DMS153 (cell line): Measurements from ENCODE around the gene NUDT3.
"Not testable (repeated sequence)": the region's sequence is repeated elsewhere in the genome, so short reads cannot be mapped to it uniquely, and the experiment has no call there.

Experiments used
- DNase-seq: peaks from one replicate; lab custom pipeline; 2025; lab: John Stamatoyannopoulos, UW

NUDT3 gene

DNA sequence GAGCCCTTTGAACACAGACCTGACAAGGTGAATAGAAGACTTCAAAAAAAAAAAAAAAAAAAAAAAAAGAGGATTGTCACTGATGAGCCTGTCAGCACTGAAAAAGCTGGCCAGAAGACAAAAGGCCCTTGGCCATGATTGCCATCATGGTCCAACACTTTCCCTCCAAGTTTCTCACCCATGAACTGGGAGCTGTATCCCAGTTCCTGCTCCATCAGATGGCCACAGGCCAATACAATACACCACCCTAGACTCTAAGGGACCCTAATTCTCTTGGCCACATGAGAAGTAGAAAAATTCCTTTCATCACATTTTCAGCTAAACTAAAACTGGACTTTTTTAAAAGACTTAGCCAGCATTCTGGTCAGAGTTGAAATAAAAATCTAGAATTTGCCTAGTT lies 50.2 kb downstream of the NUDT3 start:
- DNase-seq = no peak

- DNase-seq = no peak
Observed at GRCh38 chr6:34341481-34341971, 50.9 kb downstream of the NUDT3 start.

GRCh38 chr6:34340906-34341480 lies 51.5 kb downstream of the NUDT3 start:
- DNase-seq = no peak

- no peak for DNase-seq
Observed at GRCh38 chr6:34340394-34340793, 52.1 kb downstream of the NUDT3 start.

GRCh38 chr6:34339971-34340370 lies 52.5 kb downstream of the NUDT3 start:
- no peak for DNase-seq

DNA sequence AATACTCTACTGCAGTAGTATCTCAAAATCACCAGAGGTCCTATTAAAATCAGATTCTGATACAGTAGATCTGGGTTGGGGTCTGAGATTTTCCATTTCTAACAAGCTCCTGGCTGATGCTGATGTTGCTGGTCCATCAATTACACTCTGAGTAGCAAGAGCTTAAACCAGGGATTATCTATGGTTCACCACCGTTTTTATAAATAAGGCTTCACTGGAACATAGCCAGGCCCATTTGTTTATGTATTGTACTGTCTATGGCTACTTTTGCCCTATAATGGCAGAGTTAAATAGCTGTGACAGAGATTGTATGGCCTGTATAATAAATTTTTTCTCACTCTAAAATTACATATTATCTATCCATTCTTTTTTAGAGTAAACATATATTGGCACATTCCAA lies 53.0 kb downstream of the NUDT3 start:
- DNase-seq = no peak

DNA sequence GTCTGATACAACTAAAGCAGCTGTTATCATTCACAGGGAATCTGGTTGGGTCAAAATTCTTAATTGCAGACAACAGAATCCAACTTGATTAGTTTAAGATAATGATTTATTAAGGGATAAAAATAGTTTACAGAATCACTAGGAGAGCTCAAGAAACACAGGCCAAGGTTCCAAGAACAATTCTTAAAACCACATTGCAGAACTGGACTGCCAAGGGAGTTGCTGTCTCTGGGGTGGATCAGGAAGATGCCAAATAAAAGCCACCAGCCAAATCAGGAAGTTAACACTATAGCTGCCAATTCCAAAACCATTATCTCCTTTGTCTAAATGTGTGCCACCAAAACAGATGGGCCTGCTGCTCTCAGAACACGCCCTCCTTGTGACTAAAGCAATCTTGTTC lies 53.7 kb downstream of the NUDT3 start:
- no peak for DNase-seq

- no peak for DNase-seq
Observed at GRCh38 chr6:34338377-34338776, 54.1 kb downstream of the NUDT3 start.

GRCh38 chr6:34334796-34335416 lies 57.6 kb downstream of the NUDT3 start:
- DNase-seq = no peak

DNA sequence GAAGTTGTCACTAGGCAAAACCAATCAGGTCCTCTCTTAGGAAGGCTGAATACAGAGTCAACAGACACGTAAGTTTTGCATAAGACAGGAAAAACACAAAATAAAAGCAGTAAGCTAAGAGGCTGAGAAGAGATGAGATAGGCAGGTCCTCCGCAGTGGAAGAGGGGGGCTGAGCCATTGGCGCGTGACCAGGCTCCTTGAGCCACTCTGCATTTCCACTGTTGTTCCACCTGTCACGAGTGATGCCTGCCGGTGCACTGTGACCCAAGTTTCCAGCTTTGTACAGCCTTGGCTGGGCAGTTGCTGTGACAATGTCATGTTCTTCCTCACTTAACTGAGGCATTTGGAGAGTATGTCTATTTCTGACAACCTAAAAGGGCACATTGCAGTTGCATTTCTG lies 58.6 kb downstream of the NUDT3 start:
- DNase-seq = no peak

GRCh38 chr6:34332251-34333198 lies 59.9 kb downstream of the NUDT3 start:
- no peak for DNase-seq

DNA sequence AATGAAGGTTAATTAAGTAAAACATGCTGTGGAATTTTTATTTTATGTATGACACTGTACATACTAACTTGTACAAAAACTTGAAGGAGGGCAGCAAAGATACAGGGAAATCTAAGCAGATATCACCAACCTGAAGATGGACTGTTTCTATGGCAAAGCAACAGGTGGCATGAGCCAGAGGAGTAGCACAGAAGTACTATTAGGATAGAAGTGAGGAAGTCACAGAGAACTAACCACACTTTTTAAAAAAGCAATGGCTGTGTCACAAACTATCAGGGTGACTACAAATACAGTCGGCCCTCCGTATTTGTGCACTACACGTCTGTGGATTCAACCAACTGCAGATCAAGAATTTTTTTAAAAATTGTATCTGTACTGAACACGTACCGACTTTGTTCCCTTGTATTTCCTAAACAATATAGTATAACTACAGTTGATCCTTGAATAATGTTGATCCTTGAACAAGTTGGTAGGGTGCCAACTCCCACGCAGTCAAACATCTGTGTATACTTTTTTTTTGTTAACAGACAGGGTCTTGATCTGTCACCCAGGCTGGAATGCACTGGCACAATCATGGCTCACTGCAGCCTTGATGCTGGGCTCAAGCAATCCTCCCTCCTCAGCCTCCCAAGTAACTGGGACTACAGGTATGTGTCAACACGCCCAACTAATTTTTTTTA lies 61.0 kb downstream of the NUDT3 start:
- DNase-seq = no peak

DNA sequence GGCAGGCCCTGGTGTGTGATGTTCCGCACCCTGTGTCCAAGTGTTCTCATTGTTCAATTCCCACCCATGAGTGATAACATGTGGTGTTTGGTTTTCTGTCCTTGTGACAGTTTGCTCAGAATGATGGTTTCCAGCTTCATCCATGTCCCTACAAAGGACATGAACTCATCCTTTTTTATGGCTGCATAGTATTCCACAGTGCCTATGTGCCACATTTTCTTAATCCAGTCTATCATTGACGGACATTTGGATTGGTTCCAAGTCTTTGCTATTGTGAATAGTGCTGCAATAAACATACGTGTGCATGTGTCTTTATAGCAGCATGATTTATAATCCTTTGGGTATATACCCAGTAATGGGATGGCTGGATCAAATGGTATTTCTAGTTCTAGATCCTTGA lies 62.7 kb downstream of the NUDT3 start:
- not testable (repeated sequence) for DNase-seq

- no peak for DNase-seq
Observed at GRCh38 chr6:34328969-34329368, 63.5 kb downstream of the NUDT3 start.

- DNase-seq = not testable (repeated sequence)
Observed at GRCh38 chr6:34327313-34328205, 64.9 kb downstream of the NUDT3 start.

DNA sequence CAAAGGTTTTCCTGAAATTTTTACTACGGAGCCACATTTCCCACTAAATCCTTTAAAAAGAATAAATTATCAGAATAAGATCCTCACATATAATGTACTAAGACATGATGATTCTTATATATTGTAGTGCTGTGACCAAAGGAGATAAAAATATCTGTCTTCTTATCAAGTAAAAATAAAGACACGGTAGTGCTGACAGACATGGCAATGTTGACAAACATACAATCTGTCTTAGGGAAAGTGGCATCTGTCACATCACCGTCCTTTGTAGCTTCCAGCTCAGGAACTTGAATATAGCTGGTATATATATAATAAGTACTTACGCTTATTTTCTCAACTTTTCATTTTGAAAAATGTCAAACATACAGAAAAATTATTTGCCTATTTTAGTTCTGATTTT lies 66.8 kb downstream of the NUDT3 start:
- DNase-seq = no peak

DNA sequence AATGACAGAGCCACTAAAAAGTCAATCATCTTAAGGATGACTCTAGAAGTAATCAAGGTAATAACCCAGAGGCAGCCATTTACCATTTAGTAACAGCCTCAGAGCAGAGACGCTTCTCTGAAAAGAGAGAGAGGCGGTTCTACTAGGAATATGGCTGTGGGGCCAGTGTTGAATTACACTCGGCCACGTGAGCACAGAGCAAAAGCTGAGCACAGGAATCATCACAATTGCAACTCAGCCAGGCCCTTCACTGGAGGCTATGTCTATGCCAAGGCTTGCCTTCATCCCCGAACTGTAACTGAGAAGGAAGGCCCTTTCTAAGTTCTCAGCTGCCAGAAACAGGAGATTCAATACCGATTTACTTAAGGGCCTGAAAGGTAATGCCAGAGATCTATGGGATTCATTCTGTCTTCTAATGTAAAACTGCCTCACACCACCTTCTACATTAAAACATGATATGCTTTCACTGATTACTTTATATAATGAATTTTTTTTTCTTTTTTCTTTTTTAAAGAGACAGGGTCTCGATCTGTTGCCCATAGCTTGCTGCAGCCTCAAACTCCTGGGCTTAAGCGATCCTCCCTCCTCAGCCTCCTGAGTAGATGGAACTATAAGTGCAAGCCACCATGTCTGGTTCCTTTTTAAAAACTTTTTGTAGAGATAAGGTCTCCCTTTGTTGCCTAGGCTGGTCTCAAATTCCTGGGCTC lies 67.6 kb downstream of the NUDT3 start:
- DNase-seq = no peak

GRCh38 chr6:34324221-34324620 lies 68.2 kb downstream of the NUDT3 start:
- not testable (repeated sequence) for DNase-seq

DNA sequence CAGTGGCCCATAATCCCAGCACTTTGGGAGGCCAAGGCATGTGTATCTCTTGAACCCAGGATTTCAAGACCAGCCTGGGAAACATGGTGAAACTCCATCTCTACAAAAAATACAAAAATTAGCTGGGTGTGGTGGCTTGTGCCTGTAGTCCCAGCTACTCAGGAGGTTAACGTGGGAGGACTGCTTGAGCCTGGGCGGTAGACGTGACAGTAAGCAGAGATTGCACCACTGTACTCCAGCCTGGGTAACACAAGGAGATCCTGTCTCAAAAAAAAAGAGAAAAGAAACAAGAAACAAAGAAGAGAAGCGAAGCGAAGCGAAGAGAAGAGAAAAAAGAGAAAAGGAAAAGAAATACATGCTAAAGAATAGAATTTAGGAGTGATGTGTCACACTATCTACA lies 69.2 kb downstream of the NUDT3 start:
- DNase-seq = no peak

DNA sequence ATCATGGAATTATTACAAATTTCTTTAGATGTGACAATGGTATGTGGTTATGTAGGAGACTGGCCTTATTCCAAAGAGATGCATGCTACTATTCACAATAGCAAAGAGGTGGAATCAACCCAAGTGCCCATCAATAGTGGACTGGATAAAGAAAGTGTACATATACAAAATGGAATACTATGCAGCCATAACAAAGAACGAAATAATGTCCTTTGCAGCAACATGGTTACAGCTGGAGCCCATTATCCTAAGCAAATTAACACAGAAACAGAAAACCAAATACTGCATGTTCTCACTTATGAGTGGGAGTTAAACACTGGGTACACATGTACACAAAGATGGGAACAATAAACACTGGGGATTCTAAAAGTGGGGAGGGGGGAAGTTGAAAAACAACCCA lies 69.7 kb downstream of the NUDT3 start:
- no peak for DNase-seq

DNA sequence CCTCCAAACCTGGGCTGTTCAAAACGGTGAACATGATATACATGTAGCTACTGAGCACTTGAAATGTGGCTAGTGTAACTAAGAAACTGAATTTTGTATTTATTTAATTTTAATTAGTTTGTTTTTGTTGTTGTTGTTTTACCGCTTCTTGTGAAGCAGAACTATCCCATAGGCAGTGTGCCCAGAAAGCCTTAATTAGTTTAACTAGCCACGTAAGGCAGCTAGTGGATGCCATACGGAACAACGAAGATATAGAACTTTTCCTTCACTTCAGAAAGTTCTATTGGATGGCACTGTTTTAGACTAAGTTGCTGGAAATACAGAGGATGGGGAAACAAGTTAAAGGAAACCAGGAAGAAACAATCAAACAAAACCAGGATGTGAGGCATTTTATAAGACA lies 70.6 kb downstream of the NUDT3 start:
- DNase-seq = no peak
